Globus pallidus (tissue), 1 donor: ENCODE results near the gene NCS1.

Experiments used
- DNase-seq: peaks from one replicate; pipeline ENCODE4 v3.0.0-alpha.2; 2015; ENCODE audit warnings: low spot score

The NCS1 gene

DNA sequence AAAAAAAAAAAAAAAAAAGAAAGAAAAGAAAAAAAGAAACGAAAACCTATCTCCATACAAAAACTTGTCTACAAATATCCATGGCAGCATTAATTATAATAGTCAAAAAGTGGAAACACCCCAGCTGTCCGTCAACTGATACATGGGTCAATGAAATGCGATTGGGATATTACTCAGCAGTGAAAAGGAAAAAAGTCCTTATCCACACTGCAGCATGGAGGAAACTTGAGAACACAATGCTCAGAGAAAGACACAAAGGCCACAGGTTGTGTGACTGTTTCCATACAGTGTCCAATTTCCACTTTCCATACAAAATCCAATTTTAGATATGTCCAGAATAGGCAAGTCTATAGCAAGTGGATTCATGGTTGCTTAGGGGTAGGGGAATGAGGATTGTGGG is 24.3 kb upstream of the NCS1 start:
- DNase-seq = no peak

DNA sequence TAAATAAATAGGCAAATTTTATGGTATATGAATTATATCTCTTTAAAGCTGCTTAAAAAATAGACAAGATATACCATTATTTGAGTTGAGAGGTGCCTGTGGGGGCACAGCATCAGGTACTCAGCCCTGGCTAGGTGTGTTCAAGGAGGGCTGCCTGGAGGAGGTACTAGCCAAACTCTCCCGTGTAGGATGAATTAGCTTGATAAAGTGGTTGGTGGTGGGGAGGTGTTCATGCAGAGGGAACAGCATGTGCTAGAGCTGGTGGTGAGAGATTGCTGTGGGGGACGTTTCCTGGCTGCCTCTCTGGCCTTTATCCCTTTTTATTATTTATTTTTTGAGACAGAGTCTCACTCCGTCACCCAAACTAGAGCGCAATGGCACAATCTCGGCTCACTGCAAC is 23.2 kb upstream of the NCS1 start:
- no peak for DNase-seq

DNA sequence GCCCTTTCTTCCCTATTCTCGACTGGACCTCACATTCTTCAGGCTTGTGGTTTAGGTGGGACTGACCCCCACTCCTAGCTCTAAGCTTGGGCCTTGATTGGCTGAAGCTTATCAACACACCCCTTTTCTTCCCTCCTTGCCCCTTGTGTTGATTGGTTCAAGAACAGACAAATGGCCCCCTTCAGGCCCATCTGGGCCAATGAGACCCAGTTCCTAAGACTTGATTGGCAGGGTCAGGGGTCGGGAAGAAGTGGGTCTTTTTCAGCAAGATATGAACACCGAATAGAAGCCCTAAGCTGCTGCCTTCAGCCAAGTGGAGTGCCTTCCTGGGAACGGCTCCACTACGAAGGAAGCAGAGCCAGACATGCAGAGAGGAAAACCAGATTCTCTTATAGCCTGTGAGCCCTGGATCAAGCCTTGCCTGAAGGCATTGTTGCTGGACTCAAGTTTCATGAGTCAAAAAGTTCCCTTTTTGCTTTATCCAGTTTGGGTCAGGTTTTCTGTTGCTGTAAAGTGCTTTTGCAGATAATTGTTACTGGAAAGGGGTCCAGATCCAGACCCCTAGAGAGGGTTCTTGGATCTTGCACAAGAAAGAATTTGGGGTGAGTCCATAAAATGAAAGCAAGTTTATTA is 22.4 kb upstream of the NCS1 start:
- no peak for DNase-seq

- DNase-seq = no peak
These were observed 21.3 kb upstream of the NCS1 start for GRCh38 chr9:130150779-130151382.

- no peak for DNase-seq
These were observed 17.4 kb upstream of the NCS1 start for GRCh38 chr9:130154816-130155215.

DNA sequence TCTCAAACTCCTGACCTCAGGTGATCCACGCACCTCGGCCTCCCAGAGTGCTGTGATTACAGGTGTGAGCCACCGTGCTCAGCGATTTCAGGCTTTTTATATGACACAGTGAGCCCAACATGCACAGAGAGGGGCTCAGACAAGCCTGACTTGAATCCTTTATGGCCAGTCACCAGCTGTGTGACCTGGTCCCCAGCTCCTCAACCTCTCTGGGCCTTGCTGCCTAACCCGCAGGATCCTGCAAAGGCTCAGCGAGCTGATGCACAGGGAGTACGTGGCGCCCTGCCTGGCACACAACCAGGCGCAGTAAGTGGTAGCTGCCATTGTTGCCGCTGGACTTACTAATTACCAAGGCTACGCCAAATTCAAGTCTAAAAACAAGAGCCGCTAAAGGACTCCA is 16.6 kb upstream of the NCS1 start:
- DNase-seq = no peak

- peak; percentile 26 for DNase-seq
These were observed 15.5 kb upstream of the NCS1 start for GRCh38 chr9:130156672-130157071.

- DNase-seq = no peak
These were observed 15.1 kb upstream of the NCS1 start for GRCh38 chr9:130157079-130157478.

DNA sequence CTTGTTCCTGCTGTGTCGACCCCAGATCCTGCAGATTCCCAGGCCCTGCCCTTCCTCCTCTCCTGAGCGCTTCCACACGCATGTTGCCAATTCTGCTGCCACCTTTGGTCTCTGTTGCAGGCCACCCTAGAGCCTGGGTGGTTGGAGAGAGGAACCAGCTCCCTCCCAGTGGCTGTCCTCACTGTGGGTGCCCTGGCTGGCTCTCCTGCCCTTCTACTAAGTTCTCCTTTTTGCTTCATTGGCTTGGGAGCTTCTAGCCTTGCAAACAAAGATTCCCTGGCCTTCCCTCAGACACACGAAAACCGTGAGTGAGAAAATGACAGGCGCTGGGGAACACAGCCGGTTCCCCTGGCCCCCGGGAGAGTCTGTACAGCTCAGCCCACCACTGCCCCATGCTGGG is 14.2 kb upstream of the NCS1 start:
- DNase-seq = no peak

DNA sequence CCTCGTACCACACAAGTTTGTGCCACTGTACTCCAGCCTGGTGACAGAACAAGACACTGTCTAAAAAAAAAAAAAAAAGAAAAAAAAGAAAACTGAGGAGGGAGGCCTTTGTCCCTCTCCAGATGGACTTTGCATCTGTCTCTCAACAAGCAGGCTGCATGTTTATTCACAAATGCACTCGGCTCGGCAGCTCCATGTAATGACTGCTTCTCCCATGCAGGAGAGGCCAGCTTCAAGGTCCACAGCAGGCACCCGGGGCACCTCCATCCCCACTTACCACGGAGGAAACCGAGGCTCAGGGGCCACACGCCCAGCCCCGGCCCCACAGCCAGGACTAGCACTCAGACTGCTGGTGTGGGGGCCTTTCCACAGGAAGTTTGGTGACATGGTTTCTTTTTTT is 13.1 kb upstream of the NCS1 start:
- DNase-seq = no peak

DNA sequence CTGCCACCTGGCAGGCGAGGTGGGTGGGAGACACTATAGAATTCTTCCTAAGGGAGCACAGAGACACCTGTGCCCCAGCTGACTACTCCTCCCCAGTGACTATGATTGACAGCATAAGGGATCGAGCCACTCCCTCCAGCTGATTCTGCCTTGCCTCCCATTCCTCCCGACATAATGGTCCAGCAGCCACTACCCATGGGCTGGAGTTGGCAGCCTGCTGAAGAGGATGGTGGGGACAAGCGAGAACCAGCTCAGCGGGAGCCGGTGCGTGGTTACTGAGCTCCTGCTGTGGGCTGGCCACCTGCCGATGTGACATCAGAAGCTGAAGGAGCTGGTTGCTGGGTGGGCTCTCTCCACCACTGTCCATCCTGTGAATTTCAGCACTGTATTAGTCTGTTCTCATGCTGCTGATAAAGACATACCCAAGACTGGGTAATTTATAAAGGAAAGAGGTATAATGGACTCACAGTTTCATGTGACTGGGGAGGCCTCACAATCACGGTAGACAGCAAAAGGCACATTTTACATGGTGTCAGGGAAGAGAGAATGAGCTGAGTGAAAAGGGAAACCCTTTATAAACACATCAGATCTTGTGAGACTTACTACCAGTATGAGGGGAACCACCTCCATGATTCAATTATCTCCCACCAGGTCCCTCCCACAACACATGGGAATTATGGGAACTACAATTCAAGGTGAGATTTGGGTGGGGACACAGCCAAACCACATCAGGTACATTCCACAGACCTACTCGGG is 12.1 kb upstream of the NCS1 start:
- no peak for DNase-seq

DNA sequence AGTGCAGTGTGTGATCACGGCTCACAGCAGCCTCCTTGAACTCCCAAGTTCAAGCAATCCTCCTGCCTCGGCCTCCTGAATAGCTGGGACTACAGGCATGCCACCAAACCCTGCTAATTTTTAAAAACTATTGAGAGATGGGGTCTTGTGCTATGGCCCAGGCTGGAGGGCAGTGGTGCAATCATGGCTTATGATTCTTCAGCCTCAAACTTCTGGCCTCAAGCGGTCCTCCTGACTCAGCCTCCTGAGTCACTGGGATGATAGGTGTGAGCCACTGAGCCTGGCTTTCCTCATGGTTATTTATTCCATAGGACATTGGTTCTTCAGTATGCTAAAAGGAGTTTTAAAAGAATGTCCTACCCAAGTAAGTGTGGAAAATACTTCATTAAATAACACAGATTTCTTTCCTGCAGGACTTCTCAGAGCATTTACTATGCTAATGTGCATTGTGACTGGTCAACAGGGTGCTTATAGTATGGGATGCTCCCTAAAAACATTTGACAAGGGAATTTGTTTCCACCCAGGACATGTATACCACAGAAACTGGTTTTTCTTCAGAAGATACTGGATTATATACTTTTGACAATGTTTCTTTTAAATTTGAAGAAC is 11.2 kb upstream of the NCS1 start:
- DNase-seq = no peak

GRCh38 chr9:130165579-130165978 is 6.6 kb upstream of the NCS1 start:
- no peak for DNase-seq

DNA sequence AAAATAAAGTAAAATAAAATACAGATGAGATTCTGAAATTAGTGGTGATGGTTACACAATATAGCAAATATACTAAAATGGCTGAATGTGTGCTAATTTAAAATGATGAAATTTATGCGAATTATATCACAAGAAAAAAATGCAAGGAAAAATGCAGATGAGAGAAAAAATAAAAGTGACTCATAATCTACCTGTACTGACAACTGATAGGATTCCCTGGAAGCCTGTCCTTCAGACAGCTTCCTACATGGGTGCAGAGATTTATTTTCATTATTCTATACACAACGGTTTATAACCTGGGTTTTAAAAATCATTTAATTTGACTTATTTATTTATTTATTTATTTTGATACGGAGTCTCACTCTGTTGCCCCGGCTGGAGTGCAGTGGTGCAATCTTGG is 5.8 kb upstream of the NCS1 start:
- no peak for DNase-seq

GRCh38 chr9:130167927-130168326 is 4.3 kb upstream of the NCS1 start:
- no peak for DNase-seq

DNA sequence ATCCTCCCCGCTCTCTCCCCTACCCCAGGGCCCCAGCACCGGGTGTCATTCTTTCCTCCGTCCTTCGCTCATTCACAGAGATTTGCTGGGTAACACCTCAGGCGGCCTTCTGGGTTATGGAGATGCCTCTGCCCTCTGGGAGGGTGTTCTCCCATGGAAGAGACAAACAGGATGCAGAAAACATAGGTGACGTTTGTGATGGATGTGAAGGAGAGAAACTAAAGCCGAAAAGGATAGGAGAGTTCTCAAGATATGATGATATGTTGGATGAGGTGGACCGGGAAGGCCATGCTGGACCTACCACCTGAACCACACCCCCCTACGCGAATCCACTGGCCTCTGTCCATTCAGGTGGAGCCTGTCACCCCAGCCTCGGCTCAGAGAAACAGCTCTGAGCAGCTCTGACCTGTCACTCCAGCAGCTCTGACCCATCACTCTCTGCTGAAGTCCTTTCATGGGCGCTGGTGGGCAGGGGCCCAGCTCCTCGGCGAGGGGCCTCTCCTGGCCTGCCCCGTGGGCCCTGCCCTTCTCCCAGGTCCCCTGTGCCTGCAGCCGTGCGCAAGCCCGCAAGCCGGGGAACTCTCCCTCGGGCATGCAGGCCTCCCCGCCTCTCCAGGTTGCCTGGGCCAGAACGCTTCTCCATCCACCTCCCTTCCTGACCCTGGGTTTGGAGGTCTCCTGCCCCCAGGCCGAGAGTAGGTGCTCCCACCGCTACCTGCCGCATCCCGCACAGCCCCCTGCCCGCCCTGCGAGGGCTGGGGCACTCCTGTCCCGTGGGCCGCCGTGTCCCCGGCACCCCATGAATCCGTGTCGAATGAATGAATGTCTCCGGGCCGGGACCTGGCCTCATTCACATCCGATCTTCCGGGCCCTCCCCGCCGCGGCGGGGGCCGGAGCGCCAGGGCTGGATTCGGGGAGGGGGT is 717 bp upstream of the NCS1 start:
- no peak for DNase-seq

GRCh38 chr9:130172858-130173665 is 858 bp downstream of the NCS1 start:
- DNase-seq = no peak

DNA sequence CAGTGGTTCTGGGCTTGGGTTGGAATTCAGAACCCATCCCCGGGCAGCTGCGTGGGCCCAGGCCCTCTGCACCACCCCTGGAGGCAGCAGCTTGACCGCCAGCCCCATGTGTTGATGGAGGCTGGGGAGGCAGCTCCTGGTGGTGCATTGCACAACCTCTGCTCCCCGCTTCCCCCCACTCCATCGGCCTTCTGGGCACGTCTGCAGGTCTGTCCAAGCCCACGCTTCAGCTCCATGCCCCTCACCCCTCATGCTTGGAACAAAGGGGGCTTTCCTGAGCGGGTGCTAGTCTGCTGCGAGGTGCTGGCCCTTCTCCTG is 1.4 kb downstream of the NCS1 start:
- no peak for DNase-seq

- DNase-seq = no peak
These were observed 1.8 kb downstream of the NCS1 start for GRCh38 chr9:130174025-130174424.

DNA sequence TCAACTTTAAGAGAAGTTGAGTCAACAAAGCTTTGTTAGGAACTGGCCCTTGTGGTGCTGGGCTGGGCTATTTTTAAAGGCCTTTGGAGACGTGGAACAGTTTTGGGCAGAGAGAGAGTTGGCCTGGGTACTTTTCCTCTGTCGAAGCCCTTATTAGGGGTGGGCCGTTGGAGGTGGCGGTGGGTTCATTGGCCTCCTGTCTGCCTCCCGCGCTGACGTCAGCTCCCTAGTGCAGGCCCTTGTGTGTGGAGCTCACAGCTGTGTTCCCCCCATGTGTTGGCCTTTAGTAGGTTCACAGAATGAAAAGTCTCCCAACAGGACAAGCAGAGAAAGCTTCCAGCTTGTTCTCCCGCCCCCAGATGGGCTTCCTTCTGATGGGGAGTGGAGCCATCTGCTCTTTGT is 2.7 kb downstream of the NCS1 start:
- DNase-seq = no peak

DNA sequence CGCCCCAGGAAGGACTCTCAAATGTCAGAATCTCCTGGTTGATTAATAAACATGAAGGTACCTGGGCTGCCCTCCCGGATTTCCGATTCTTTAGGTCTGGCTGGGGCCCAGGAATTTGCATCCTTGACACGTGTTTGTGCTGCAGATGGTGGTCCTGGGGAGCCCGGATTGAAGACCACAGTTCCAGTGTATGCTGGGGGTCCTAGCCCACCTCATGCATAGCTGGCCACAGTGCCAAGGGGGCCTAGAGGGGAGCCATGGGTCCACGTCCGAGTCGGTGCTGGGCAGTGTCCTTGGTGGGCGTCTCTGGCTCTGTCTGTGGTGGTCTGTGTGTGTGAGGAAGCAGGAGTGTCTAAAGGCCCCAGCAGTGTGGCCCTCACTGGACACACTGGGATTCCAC is 3.2 kb downstream of the NCS1 start:
- DNase-seq = no peak
